ENCODE data around the gene CFP. TPM values are rescaled to one million over a fixed set of nuclear protein-coding genes. Genes with fewer than 3 reads are reported as not detected.

Gene CFP
- total RNA-seq, 4 donors from 2014 or later, result 3.0 to 7.6 (median 4.5) TPM

- no peak for DNase-seq (ENCODE audit: low spot score in 2 of 2)
- TF ChIP-seq POLR2A (IDR thresholded peaks at IDR 0.05), result no peak
- TF ChIP-seq, protein P1, sequence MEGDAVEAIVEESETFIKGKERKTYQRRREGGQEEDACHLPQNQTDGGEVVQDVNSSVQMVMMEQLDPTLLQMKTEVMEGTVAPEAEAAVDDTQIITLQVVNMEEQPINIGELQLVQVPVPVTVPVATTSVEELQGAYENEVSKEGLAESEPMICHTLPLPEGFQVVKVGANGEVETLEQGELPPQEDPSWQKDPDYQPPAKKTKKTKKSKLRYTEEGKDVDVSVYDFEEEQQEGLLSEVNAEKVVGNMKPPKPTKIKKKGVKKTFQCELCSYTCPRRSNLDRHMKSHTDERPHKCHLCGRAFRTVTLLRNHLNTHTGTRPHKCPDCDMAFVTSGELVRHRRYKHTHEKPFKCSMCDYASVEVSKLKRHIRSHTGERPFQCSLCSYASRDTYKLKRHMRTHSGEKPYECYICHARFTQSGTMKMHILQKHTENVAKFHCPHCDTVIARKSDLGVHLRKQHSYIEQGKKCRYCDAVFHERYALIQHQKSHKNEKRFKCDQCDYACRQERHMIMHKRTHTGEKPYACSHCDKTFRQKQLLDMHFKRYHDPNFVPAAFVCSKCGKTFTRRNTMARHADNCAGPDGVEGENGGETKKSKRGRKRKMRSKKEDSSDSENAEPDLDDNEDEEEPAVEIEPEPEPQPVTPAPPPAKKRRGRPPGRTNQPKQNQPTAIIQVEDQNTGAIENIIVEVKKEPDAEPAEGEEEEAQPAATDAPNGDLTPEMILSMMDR (IDR thresholded peaks at IDR 0.05), result no peak
- no peak overlapping the region for H3K4me3 ChIP-seq (ENCODE audit: low read depth, poor library complexity, severe bottlenecking)
- 33 to 53% methylated on average over 21 to 27 of the region's 27 CpGs for WGBS, 2 donors
- intact Hi-C loops (cut with DNase I; ENCODE audit: low total_unique reads), result no loop called here
These were observed 55.0 kb downstream of the CFP start for GRCh38 chrX:47574547-47575301.

DNA sequence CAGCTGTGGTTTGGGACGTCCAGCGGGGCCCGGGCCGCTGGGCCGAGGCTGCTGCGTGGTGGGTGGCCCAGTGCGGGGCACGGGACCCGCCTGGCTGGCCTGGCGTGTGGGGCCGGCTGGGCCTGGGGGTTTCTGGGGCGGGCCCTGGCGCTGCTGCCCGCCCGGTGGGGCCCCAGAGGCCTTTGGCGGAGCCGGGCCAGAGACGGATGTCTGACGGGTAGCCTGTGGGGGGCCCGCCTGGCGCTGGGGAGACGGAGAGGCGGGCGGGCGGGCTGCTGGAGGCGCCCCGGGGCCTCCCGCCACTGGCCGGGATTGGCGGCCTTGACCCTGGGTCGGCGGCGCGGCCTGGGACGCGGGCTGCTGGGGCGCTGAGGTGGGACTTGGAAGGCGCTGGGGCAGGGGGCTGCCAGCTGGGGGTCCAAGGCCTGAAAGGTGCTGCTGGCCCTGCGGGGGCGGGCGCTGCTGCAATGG is 55.6 kb downstream of the CFP start:
- 0 to 27% methylated on average over 1 to 8 of the region's 41 CpGs for WGBS, 2 donors
- H3K4me3 ChIP-seq (ENCODE audit: low read depth, poor library complexity, severe bottlenecking), result no peak overlapping the region
- no peak for DNase-seq (ENCODE audit: low spot score in 2 of 2)
- TF ChIP-seq, protein P1 (IDR thresholded peaks at IDR 0.05), result no peak
- no peak for TF ChIP-seq POLR2A (IDR thresholded peaks at IDR 0.05)
- intact Hi-C loops (cut with DNase I; ENCODE audit: low total_unique reads), result no loop called here

- intact Hi-C loops (cut with DNase I; ENCODE audit: low total_unique reads), result no loop called here
- DNase-seq (ENCODE audit: low spot score in 2 of 2), result peak in 1 of 2 donors; percentile 86
- TF ChIP-seq, protein P1 (IDR thresholded peaks at IDR 0.05), result no peak
- no peak for TF ChIP-seq POLR2A (IDR thresholded peaks at IDR 0.05)
- no peak overlapping the region for H3K4me3 ChIP-seq (ENCODE audit: low read depth, poor library complexity, severe bottlenecking)
- WGBS, 2 donors, result 12 to 54% methylated on average over 12 to 20 of the region's 20 CpGs
These were observed 56.2 kb downstream of the CFP start for GRCh38 chrX:47573341-47574075.

Small RNAs within 50 kb of the gene (microRNA-seq; reads per million reads assigned to microRNA genes)
- 0 reads per million in 2 donors for gene MIR4769 (ENCODE audit: borderline number of aligned reads in 1 of 2, borderline replicate concordance in 2 of 2)

Other genes starting within 250 kb of the CFP start
- gene ZNF41, start 146.7 kb downstream of the CFP start, total RNA-seq, result 10 to 100 TPM in 2 of 4 donors, 1 to 10 TPM in 2; 4.6 to 12.9 (median 7.7) TPM
- gene ARAF, start 68.7 kb downstream of the CFP start, total RNA-seq, result 10 to 100 TPM; 26.8 to 46.4 (median 34.5) TPM
- gene TIMP1, start 47.5 kb downstream of the CFP start, total RNA-seq, result 10 to 100 TPM; 27.5 to 82.1 (median 53.5) TPM
- gene SYN1, start 10.1 kb downstream of the CFP start, total RNA-seq, result under 1 TPM in 3 of 4 donors, not detected in 1; 0.10 to 0.72 (median 0.61) TPM
- 10 to 100 TPM; 19.7 to 28.4 (median 25.5) TPM for gene ELK1, start 20.6 kb upstream of the CFP start, total RNA-seq
- gene UXT, start 29.2 kb upstream of the CFP start, total RNA-seq, result 100 to 1,000 TPM in 3 of 4 donors, 10 to 100 TPM in 1; 95.7 to 190 (median 125) TPM
- gene ZNF81, start 207.0 kb upstream of the CFP start, total RNA-seq, result 1 to 10 TPM; 3.5 to 6.3 (median 4.8) TPM